HUES48 (cell line): ENCODE measurements around the gene OR10A3.
A peak's percentile ranks its signal among the peaks of the same experiment; 100 is the strongest.

ENCODE experiments used
- H3K27ac ChIP-seq: one replicate; pipeline ENCODE4 v1.7.0; 2013; ENCODE audit warnings: low read depth, low read length, inconsistent platforms
- H3K27me3 ChIP-seq: 2 replicates; pipeline ENCODE4 v1.6.1; 2013; ENCODE audit warnings: mild to moderate bottlenecking, low read length; ENCODE audit not compliant: control insufficient read depth, insufficient read depth
- H3K36me3 ChIP-seq: 2 replicates; pipeline ENCODE4 v1.6.1; 2013; ENCODE audit warnings: low read length; ENCODE audit not compliant: control insufficient read depth, insufficient read depth
- H3K4me1 ChIP-seq: 2 replicates; pipeline ENCODE4 v1.6.1; 2013; ENCODE audit warnings: mild to moderate bottlenecking, low read length; ENCODE audit not compliant: control insufficient read depth, insufficient read depth
- H3K4me3 ChIP-seq: 2 replicates; pipeline ENCODE4 v1.5.1; 2013; ENCODE audit warnings: mild to moderate bottlenecking, low read depth, low read length
- H3K9ac ChIP-seq: 2 replicates; pipeline ENCODE4 v1.6.1; 2013; ENCODE audit warnings: mild to moderate bottlenecking, low read depth, low read length, moderate library complexity
- H3K9me3 ChIP-seq: 2 replicates; pipeline ENCODE4 v1.6.1; 2013; ENCODE audit warnings: low read length; ENCODE audit not compliant: control insufficient read depth, insufficient read depth

Gene OR10A3

GRCh38 chr11:7905549-7905948 lies 36.0 kb downstream of the OR10A3 start:
- peak overlapping the region; percentile 86 for H3K27ac ChIP-seq
- H3K9me3 ChIP-seq, result no peaks in the 10 kb centered on the region
- peak overlapping the region; percentile 84 for H3K9ac ChIP-seq
- H3K36me3 ChIP-seq, result peaks cover 22% of the 10 kb centered on the region
- H3K4me1 ChIP-seq, result peaks cover 76% of the 10 kb centered on the region
- H3K27me3 ChIP-seq, result no peaks in the 10 kb centered on the region
- H3K4me3 ChIP-seq, result peak overlapping the region; percentile 66

GRCh38 chr11:7904917-7905316 lies 36.6 kb downstream of the OR10A3 start:
- Histone ChIP-seq H3K9me3 (no peaks in the 10 kb centered on the region), H3K4me1 (peaks cover 70% of the 10 kb centered on the region), H3K27me3 (no peaks in the 10 kb centered on the region), H3K9ac (peak overlapping the region; percentile 84), H3K4me3 (peak overlapping the region; percentile 66), H3K27ac (peak overlapping the region; percentile 86), H3K36me3 (peaks cover 25% of the 10 kb centered on the region)

GRCh38 chr11:7903940-7904339 lies 37.6 kb downstream of the OR10A3 start:
- Histone ChIP-seq H3K27ac (no peak overlapping the region), H3K9ac (no peak overlapping the region; the same call in 1 of the 2 replicates), H3K4me3 (peak overlapping the region; percentile 66), H3K4me1 (peaks cover 62% of the 10 kb centered on the region), H3K9me3 (no peaks in the 10 kb centered on the region), H3K36me3 (peaks cover 34% of the 10 kb centered on the region), H3K27me3 (no peaks in the 10 kb centered on the region)

DNA sequence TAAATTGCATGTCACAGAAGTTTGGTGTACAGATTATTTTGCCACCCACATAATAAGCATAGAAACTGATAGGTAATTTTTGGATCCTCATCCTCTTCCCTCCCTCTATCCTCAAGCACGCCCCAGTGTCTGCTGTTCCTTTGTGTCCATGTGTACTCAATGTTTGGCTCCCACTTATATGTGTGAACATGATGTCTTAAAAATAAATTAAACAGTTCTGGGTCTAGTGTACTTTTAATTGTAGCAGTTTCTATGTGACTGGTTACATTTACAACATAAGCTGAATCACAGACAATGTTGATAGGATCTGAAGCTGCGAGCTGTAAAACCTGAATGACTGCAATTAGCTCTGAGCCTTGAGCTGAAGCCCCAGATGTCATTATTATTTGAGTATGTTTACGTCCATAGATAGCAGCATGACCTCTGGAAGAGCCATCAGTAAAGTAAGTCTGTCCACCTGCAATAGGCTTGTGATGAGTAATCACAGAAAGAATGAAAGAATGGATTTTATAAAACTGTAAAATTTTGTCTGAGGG lies 40.1 kb downstream of the OR10A3 start:
- Histone ChIP-seq H3K36me3 (peaks cover 34% of the 10 kb centered on the region), H3K27ac (no peak overlapping the region), H3K9ac (no peak overlapping the region), H3K4me3 (no peak overlapping the region), H3K4me1 (peaks cover 36% of the 10 kb centered on the region), H3K9me3 (no peaks in the 10 kb centered on the region), H3K27me3 (no peaks in the 10 kb centered on the region)

DNA sequence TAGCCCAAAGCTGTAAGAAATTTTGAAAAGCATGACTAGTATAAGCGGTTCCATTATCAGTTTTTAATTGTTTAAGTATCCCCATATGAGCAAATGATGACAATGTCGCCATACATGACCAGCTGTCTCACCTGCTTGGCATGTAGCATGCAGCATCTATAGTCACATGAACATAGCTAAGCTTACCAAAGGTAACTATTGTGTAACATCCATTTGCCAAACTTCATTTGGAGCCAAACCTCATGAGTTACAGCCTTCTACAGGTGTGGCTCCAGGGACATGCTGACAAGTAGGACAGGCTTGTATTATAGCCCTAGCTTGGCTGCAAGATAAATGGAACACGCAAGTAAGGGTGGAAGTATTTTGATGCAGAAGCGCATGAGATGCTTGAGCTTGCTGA lies 40.8 kb downstream of the OR10A3 start:
- no peak overlapping the region for H3K27ac ChIP-seq
- H3K4me3 ChIP-seq, result no peak overlapping the region
- no peak overlapping the region for H3K9ac ChIP-seq
- peaks cover 34% of the 10 kb centered on the region for H3K36me3 ChIP-seq
- no peaks in the 10 kb centered on the region for H3K27me3 ChIP-seq
- H3K9me3 ChIP-seq, result no peaks in the 10 kb centered on the region
- peaks cover 34% of the 10 kb centered on the region for H3K4me1 ChIP-seq

DNA sequence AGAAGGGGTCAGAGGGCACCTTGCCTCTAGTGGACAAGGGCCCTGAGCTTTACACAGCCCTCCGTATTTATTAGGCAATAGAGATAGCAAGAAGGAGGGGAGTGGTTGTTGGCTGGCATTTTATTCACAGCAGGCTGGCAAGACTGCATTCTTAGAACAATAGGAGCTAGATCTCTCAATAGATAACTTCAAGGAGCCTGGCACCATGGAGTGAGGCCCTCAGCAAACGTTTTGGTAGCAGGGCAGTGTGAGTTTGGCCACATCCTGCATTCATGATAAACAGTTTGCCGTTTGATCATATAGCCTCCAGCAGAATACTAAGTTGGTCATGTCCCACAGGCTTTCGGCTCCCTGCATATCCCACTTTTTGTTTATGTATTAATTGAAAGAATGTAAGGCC lies 42.1 kb downstream of the OR10A3 start:
- H3K9ac ChIP-seq, result no peak overlapping the region
- H3K4me1 ChIP-seq, result peaks cover 25% of the 10 kb centered on the region
- no peaks in the 10 kb centered on the region for H3K9me3 ChIP-seq
- no peaks in the 10 kb centered on the region for H3K27me3 ChIP-seq
- H3K36me3 ChIP-seq, result peaks cover 34% of the 10 kb centered on the region
- no peak overlapping the region for H3K4me3 ChIP-seq
- H3K27ac ChIP-seq, result no peak overlapping the region

- Histone ChIP-seq H3K27me3 (no peaks in the 10 kb centered on the region), H3K4me1 (peaks cover 19% of the 10 kb centered on the region), H3K9me3 (no peaks in the 10 kb centered on the region), H3K4me3 (no peak overlapping the region), H3K36me3 (peaks cover 34% of the 10 kb centered on the region), H3K9ac (no peak overlapping the region), H3K27ac (no peak overlapping the region)
Observed at GRCh38 chr11:7898666-7899283, 42.7 kb downstream of the OR10A3 start.

- Histone ChIP-seq H3K9ac (no peak overlapping the region), H3K27ac (no peak overlapping the region), H3K4me3 (no peak overlapping the region), H3K9me3 (no peaks in the 10 kb centered on the region), H3K36me3 (peaks cover 18% of the 10 kb centered on the region), H3K27me3 (no peaks in the 10 kb centered on the region), H3K4me1 (0 out of 2 replicates have a peak, but pooled peaks cover 10% of the 10 kb centered on the region)
Observed at GRCh38 chr11:7896009-7896785, 45.3 kb downstream of the OR10A3 start.

DNA sequence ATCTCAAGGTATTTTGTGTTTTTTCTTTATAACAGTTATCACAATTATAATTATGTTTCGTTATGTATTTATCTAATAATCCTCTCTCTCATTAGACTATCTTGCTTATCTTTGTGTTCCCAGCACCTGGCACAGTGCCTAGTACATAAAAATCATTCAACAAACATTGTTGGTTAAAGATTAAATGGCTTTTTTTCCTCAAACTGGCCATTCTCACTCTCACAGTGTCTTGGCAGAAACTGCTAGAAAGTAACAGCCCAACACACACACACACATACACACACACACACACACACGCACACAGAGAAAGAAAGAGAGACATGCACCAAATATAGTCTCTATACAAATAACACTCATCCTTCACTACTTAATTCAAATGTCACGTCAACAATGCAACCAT lies 47.3 kb downstream of the OR10A3 start:
- H3K9ac ChIP-seq, result no peak overlapping the region
- no peaks in the 10 kb centered on the region for H3K27me3 ChIP-seq
- H3K36me3 ChIP-seq, result peaks cover 3% of the 10 kb centered on the region; the same call in 1 of the 2 replicates
- 0 out of 2 replicates have a peak, but pooled peaks cover 10% of the 10 kb centered on the region for H3K4me1 ChIP-seq
- H3K27ac ChIP-seq, result no peak overlapping the region
- no peak overlapping the region for H3K4me3 ChIP-seq
- H3K9me3 ChIP-seq, result no peaks in the 10 kb centered on the region

- H3K27me3 ChIP-seq, result no peaks in the 10 kb centered on the region
- no peaks in the 10 kb centered on the region for H3K9me3 ChIP-seq
- H3K9ac ChIP-seq, result no peak overlapping the region
- H3K27ac ChIP-seq, result no peak overlapping the region
- H3K4me1 ChIP-seq, result 0 out of 2 replicates have a peak, but pooled peaks cover 10% of the 10 kb centered on the region
- no peaks in the 10 kb centered on the region for H3K36me3 ChIP-seq
- H3K4me3 ChIP-seq, result no peak overlapping the region
Observed at GRCh38 chr11:7893796-7894195, 47.7 kb downstream of the OR10A3 start.

- no peaks in the 10 kb centered on the region for H3K36me3 ChIP-seq
- H3K4me3 ChIP-seq, result no peak overlapping the region
- no peaks in the 10 kb centered on the region for H3K27me3 ChIP-seq
- no peaks in the 10 kb centered on the region for H3K9me3 ChIP-seq
- no peak overlapping the region for H3K9ac ChIP-seq
- H3K4me1 ChIP-seq, result 0 out of 2 replicates have a peak, but pooled peaks cover 10% of the 10 kb centered on the region
- H3K27ac ChIP-seq, result no peak overlapping the region
Observed at GRCh38 chr11:7892840-7893254, 48.7 kb downstream of the OR10A3 start.
